ENCODE results near the gene CD55. TPM values are rescaled to one million over a fixed set of nuclear protein-coding genes. Genes with fewer than 3 reads are reported as not detected.

Gene CD55
- total RNA-seq, 1 experiment from 2014 or later: 17.3 TPM

- Histone ChIP-seq H3K56ac (ENCODE audit: insufficient read length, low read depth, low read length) (no peak overlapping the region), H4K8ac (replicated peaks; ENCODE audit: insufficient read length, low read depth, low read length) (no peak overlapping the region), H3K9me3 (ENCODE audit: control insufficient read depth, low read depth, low read length) (no peaks in the 10 kb centered on the region), H3K4ac (ENCODE audit: low read depth, low read length) (no peak overlapping the region), H3K27me3 (ENCODE audit: insufficient read depth, low read length) (no peaks in the 10 kb centered on the region), H3K79me1 (ENCODE audit: insufficient read depth, low read depth, low read length, poor library complexity, severe bottlenecking) (no peaks in the 10 kb centered on the region), H3T11ph (ENCODE audit: low read length) (no peak overlapping the region), H3K14ac (ENCODE audit: insufficient read depth, low read length) (no peak overlapping the region), H2BK120ac (ENCODE audit: low read depth, low read length, poor library complexity, severe bottlenecking) (no peak overlapping the region), H3K18ac (ENCODE audit: insufficient read length, low read depth, low read length) (no peak overlapping the region), H3K27ac (ENCODE audit: insufficient read length, low read depth, low read length) (no peak overlapping the region), H2BK20ac (ENCODE audit: low read depth, low read length, poor library complexity, severe bottlenecking) (no peak overlapping the region), H4K20me1 (ENCODE audit: control insufficient read depth, insufficient read depth, insufficient read length) (no peaks in the 10 kb centered on the region), H2BK12ac (ENCODE audit: insufficient read length, low read depth, low read length) (no peak overlapping the region), H3K4me1 (ENCODE audit: insufficient read depth, low read length) (no peaks in the 10 kb centered on the region), H3K9ac (ENCODE audit: extremely low read depth, insufficient read length, low read length) (no peak overlapping the region), H2AK5ac (ENCODE audit: insufficient read length, low read length) (no peak overlapping the region), H3K23ac (ENCODE audit: insufficient read length, low read depth, low read length) (no peak overlapping the region), H2BK5ac (ENCODE audit: insufficient read length, low read length) (no peak overlapping the region), H4K5ac (ENCODE audit: insufficient read length, low read depth, low read length) (no peak overlapping the region), H4K91ac (ENCODE audit: insufficient read length, low read depth, low read length) (no peak overlapping the region), H3K79me2 (ENCODE audit: insufficient read depth, low read length) (no peaks in the 10 kb centered on the region), H3K4me2 (ENCODE audit: insufficient read depth, insufficient read length, low read length) (no peak overlapping the region), H3K23me2 (ENCODE audit: insufficient read length, low read depth, low read length, poor library complexity, severe bottlenecking) (no peaks in the 10 kb centered on the region), H2AFZ (ENCODE audit: low read length) (no peak overlapping the region), H2BK15ac (ENCODE audit: low read depth, low read length) (no peak overlapping the region)
- Mint-ChIP-seq H3K4me1 (peaks cover 16 to 25% of the 10 kb centered on the region in 2 experiments), H3K27me3 (ENCODE audit: low read depth) (no peaks in the 10 kb centered on the region), H3K27ac (no peak overlapping the region), H3K9me3 (no peaks in the 10 kb centered on the region; a peak in 1 of 5 replicates), H3K4me3 (no peak overlapping the region), H3K36me3 (ENCODE audit: insufficient read depth in 1 of 3, low read depth in 3 of 3) (peaks cover 5 to 12% (median 8%) of the 10 kb centered on the region in 3 experiments)
- DNase-seq: no peak
- no CpG with 5 or more reads among the region's 1 CpG for WGBS (ENCODE audit: extremely low coverage, insufficient read length, low lambda C conversion rate)
- TF ChIP-seq CTCF (conservative IDR thresholded peaks at IDR 0.05): no peak
Observed at GRCh38 chr1:207355060-207355459, 33.6 kb downstream of the CD55 start.
